ENCODE data around the gene DHRS7B. TPM values are rescaled to one million over a fixed set of nuclear protein-coding genes. Genes with fewer than 3 reads are reported as not detected.
"Not testable (repeated sequence)": the region's sequence is repeated elsewhere in the genome, so short reads cannot be mapped to it uniquely, and the experiment has no call there.

Gene DHRS7B
- total RNA-seq, 1 experiment from 2014 or later, result 19.0 TPM

DNA sequence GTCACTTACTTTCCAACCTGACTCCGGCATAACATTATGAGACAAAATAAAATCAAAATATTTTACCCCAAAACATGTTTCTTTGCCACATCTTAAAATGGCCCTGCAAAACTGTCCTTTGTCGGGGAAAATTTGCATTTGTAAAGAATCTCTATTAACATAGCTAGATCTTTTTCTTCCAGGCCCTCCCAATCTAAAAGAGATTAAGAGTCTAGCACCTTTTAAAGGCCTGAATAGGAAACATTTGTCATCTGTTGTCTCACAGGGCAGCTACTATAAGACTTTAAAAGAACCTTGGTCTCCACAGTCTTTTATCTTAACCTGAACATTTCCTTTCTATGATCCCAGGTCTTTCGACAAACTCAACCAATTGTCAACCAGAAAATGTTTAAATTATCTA lies 18.1 kb upstream of the DHRS7B start:
- no peaks in the 10 kb centered on the region for H3K4me1 ChIP-seq (ENCODE audit: insufficient read depth, low read length, poor library complexity, severe bottlenecking)
- H3K9me3 ChIP-seq (ENCODE audit: low read depth, low read length, poor library complexity, severe bottlenecking), result no peaks in the 10 kb centered on the region
- no peaks in the 10 kb centered on the region for H3K27me3 ChIP-seq (replicated peaks; ENCODE audit: insufficient read depth, low read depth, low read length, poor library complexity)
- intact Hi-C loops (cut with micrococcal nuclease; ENCODE audit: unreplicated experiment), result no loop called here
- H3K27ac ChIP-seq (ENCODE audit: low read depth, low read length, poor library complexity, severe bottlenecking), result no peak overlapping the region
- POLR2A ChIA-PET (ENCODE audit: low non-redundant PET), result no interaction called here
- no peak overlapping the region for H3K4me3 ChIP-seq (ENCODE audit: low read depth, low read length, poor library complexity, severe bottlenecking)
- no peaks in the 10 kb centered on the region for H3K36me3 ChIP-seq (ENCODE audit: insufficient read depth, low read length, poor library complexity, severe bottlenecking)
- BruUV-seq (replicated peaks), result no TSS peak
- CTCF ChIA-PET, result no interaction called here
- DNase-seq (ENCODE audit: low spot score), result no peak
- TF ChIP-seq EZH2 (IDR thresholded peaks at IDR 0.05; ENCODE audit: borderline replicate concordance, low read depth, low read length, poor library complexity, severe bottlenecking), result no peak
- TF ChIP-seq, protein P1, sequence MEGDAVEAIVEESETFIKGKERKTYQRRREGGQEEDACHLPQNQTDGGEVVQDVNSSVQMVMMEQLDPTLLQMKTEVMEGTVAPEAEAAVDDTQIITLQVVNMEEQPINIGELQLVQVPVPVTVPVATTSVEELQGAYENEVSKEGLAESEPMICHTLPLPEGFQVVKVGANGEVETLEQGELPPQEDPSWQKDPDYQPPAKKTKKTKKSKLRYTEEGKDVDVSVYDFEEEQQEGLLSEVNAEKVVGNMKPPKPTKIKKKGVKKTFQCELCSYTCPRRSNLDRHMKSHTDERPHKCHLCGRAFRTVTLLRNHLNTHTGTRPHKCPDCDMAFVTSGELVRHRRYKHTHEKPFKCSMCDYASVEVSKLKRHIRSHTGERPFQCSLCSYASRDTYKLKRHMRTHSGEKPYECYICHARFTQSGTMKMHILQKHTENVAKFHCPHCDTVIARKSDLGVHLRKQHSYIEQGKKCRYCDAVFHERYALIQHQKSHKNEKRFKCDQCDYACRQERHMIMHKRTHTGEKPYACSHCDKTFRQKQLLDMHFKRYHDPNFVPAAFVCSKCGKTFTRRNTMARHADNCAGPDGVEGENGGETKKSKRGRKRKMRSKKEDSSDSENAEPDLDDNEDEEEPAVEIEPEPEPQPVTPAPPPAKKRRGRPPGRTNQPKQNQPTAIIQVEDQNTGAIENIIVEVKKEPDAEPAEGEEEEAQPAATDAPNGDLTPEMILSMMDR (conservative IDR thresholded peaks at IDR 0.05; ENCODE audit: low read depth, low read length), result no peak

DNA sequence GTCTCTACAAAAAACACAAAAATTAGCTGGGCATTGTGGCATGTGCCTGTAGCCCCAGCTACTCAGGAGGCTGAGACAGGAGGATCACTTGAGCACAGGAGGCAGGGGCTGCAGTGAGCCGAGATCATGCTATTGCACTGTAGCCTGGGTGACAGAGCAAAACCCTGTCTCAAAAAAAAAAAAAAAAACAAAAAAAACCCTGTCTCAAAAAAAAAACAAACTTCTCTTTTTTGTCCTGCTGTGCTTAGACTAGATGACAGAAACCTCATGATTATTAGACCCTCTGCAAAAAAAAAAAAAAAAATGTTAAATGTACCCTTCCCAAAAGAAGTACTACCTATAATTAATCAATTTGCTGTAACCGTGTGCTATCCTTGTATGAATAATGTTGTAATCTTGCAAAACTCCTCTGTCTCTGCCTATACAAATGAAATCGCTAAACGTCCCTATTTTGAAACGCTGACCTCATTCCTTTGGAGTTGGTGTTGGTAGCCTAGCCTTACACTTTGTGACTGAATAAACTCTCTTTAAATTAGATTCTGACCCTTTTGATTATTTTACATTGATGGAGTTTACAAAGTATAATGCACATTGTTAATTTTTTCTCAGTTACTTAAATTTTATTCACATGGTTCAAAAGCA lies 13.6 kb upstream of the DHRS7B start:
- ChIA-PET CTCF (no interaction called here), POLR2A (ENCODE audit: low non-redundant PET) (no interaction called here)
- intact Hi-C loops (cut with micrococcal nuclease; ENCODE audit: unreplicated experiment), result no loop called here
- no peak overlapping the region for H3K4me3 ChIP-seq (ENCODE audit: low read depth, low read length, poor library complexity, severe bottlenecking)
- no peaks in the 10 kb centered on the region for H3K9me3 ChIP-seq (ENCODE audit: low read depth, low read length, poor library complexity, severe bottlenecking)
- H3K4me1 ChIP-seq (ENCODE audit: insufficient read depth, low read length, poor library complexity, severe bottlenecking), result no peaks in the 10 kb centered on the region
- H3K27ac ChIP-seq (ENCODE audit: low read depth, low read length, poor library complexity, severe bottlenecking), result no peak overlapping the region
- DNase-seq (ENCODE audit: low spot score), result no peak
- H3K36me3 ChIP-seq (ENCODE audit: insufficient read depth, low read length, poor library complexity, severe bottlenecking), result no peaks in the 10 kb centered on the region
- no TSS peak for BruUV-seq (replicated peaks)
- no peaks in the 10 kb centered on the region for H3K27me3 ChIP-seq (replicated peaks; ENCODE audit: insufficient read depth, low read depth, low read length, poor library complexity)
- TF ChIP-seq, protein P1 (conservative IDR thresholded peaks at IDR 0.05; ENCODE audit: low read depth, low read length), result no peak
- no peak for TF ChIP-seq EZH2 (IDR thresholded peaks at IDR 0.05; ENCODE audit: borderline replicate concordance, low read depth, low read length, poor library complexity, severe bottlenecking)

DNA sequence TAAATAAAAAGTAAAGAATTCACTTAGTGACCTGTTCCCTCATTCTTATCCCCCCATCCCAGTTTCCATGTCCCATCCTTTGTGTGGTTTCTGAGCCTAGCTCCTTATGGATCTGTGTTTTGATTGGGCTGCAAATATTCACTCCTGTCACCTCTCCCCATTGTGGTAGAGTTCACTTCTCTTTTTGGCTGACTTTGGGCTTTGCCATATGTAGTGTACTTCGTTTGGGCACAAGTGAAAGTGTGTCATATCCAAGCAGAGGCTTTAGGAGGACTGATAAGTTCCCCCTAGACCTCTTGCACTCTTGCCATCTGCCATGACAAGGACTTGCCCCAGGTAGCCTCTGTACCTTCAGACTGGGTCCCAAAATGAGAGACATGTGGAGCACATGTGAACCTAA lies 13.0 kb upstream of the DHRS7B start:
- BruUV-seq (replicated peaks), result no TSS peak
- no peaks in the 10 kb centered on the region for H3K9me3 ChIP-seq (ENCODE audit: low read depth, low read length, poor library complexity, severe bottlenecking)
- H3K27ac ChIP-seq (ENCODE audit: low read depth, low read length, poor library complexity, severe bottlenecking), result no peak overlapping the region
- CTCF ChIA-PET, result no interaction called here
- POLR2A ChIA-PET (ENCODE audit: low non-redundant PET), result no interaction called here
- H3K27me3 ChIP-seq (replicated peaks; ENCODE audit: insufficient read depth, low read depth, low read length, poor library complexity), result no peaks in the 10 kb centered on the region
- no peak for DNase-seq (ENCODE audit: low spot score)
- no peaks in the 10 kb centered on the region for H3K4me1 ChIP-seq (ENCODE audit: insufficient read depth, low read length, poor library complexity, severe bottlenecking)
- intact Hi-C loops (cut with micrococcal nuclease; ENCODE audit: unreplicated experiment), result no loop called here
- H3K4me3 ChIP-seq (ENCODE audit: low read depth, low read length, poor library complexity, severe bottlenecking), result no peak overlapping the region
- TF ChIP-seq, protein P1 (conservative IDR thresholded peaks at IDR 0.05; ENCODE audit: low read depth, low read length), result no peak
- TF ChIP-seq EZH2 (IDR thresholded peaks at IDR 0.05; ENCODE audit: borderline replicate concordance, low read depth, low read length, poor library complexity, severe bottlenecking), result no peak
- no peaks in the 10 kb centered on the region for H3K36me3 ChIP-seq (ENCODE audit: insufficient read depth, low read length, poor library complexity, severe bottlenecking)

DNA sequence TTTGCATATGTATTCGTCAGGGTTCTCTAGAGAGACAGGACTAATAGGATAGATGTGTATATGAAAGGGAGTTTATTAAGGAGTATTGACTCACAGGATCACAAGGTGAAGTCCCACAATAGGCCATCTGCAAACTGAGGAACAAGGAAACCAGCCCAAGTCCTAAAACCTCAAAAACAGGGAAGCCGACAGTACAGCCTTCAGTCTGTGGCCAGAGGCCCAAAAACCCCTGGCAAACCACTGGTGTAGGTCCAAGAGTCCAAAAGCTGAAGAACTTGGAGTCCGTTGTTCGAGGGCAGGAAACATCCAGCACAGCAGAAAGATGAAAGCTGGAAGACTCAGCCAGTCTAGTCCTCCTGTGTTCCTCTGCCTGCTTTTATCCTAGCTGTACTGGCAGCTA lies 12.0 kb upstream of the DHRS7B start:
- BruUV-seq (replicated peaks); H3K27me3 ChIP-seq (replicated peaks; ENCODE audit: insufficient read depth, low read depth, low read length, poor library complexity); POLR2A ChIA-PET (ENCODE audit: low non-redundant PET); H3K36me3 ChIP-seq (ENCODE audit: insufficient read depth, low read length, poor library complexity, severe bottlenecking); CTCF ChIA-PET; H3K4me3 ChIP-seq (ENCODE audit: low read depth, low read length, poor library complexity, severe bottlenecking); H3K4me1 ChIP-seq (ENCODE audit: insufficient read depth, low read length, poor library complexity, severe bottlenecking); H3K27ac ChIP-seq (ENCODE audit: low read depth, low read length, poor library complexity, severe bottlenecking); H3K9me3 ChIP-seq (ENCODE audit: low read depth, low read length, poor library complexity, severe bottlenecking); DNase-seq (ENCODE audit: low spot score): not testable (repeated sequence)
- intact Hi-C loops (cut with micrococcal nuclease; ENCODE audit: unreplicated experiment), result loop anchor here (5.0 kb wide), 1 partner anchor 398 kb away; no protein-coding TSS in a partner anchor

Data from A673 (cell line).